Panc1 (cell line): ENCODE measurements around the gene VWA3B. TPM values are rescaled to one million over a fixed set of nuclear protein-coding genes. Genes with fewer than 3 reads are reported as not detected.

Experiments used
- ATAC-seq: fragments of 200-7000 bp; cut with Tn5 transposase; 2 replicates; pipeline ENCODE4 v1.9.1; 2020; ENCODE audit warnings: mild to moderate bottlenecking, moderate library complexity
- BruUV-seq: library from RNA; stranded (reverse); fragments of 400-500 nt; replicated peaks from 2 replicates; lab custom pipeline; 2021; lab: Mats Ljungman, UMichigan
- CTCF ChIA-PET: fragments of 300-600 bp; sonication (Branson Sonifier 250); formaldehyde crosslinking; loops from one replicate; lab custom pipeline; 2022; ENCODE audit warnings: antibody characterized with exemption; lab: Charles Lee
- POLR2A ChIA-PET: fragments of 300-600 bp; sonication (Branson Sonifier 250); formaldehyde crosslinking; loops from one replicate; lab custom pipeline; 2022; ENCODE audit warnings: antibody characterized with exemption; lab: Charles Lee
- DNase-seq: peaks from one replicate; pipeline ENCODE4 v3.0.0-alpha.2; 2010; ENCODE audit warnings: low read depth, low spot score
- H3K27ac ChIP-seq: 2 replicates; pipeline ENCODE4 v1.5.1; 2011; ENCODE audit warnings: mild to moderate bottlenecking, low read length, inconsistent platforms
- H3K27me3 ChIP-seq: fragments of 200-500 bp; sonication (Bioruptor generic); 2 replicates; pipeline ENCODE4 v1.6.0; 2014; ENCODE audit warnings: low read length, inconsistent platforms; ENCODE audit not compliant: control insufficient read depth, insufficient read depth
- H3K36me3 ChIP-seq: fragments of 200-500 bp; sonication (Bioruptor generic); 2 replicates; pipeline ENCODE4 v1.5.1; 2014; ENCODE audit warnings: inconsistent platforms, mild to moderate bottlenecking, low read length, moderate library complexity; ENCODE audit not compliant: control insufficient read depth, insufficient read depth
- H3K4me1 ChIP-seq: 2 replicates; pipeline ENCODE4 v1.5.1; 2011; ENCODE audit warnings: inconsistent platforms, mild to moderate bottlenecking, low read length, moderate library complexity; ENCODE audit not compliant: control insufficient read depth, insufficient read depth
- H3K4me3 ChIP-seq, 2 experiments: 2 replicates each; pipeline ENCODE4 v1.5.1; 2011 to 2012; ENCODE audit warnings: low read depth in 2 of 2, low read length in 2 of 2, mild to moderate bottlenecking in 2 of 2, inconsistent platforms in 1 of 2, moderate library complexity in 1 of 2
- H3K9me3 ChIP-seq: fragments of 200-500 bp; sonication (Bioruptor generic); 2 replicates; pipeline ENCODE4 v1.5.1; 2014; ENCODE audit warnings: low read depth, mild to moderate bottlenecking, inconsistent platforms, low read length, moderate library complexity; ENCODE audit not compliant: control insufficient read depth, insufficient read depth
- CTCF ChIP-seq: fragments of 450-650 bp; IDR thresholded peaks from 2 replicates; pipeline ENCODE4 v1.5.1; 2017; ENCODE audit warnings: mild to moderate bottlenecking
- POLR2AphosphoS5 ChIP-seq: IDR thresholded peaks from 2 replicates; pipeline ENCODE4 v1.6.1; 2012; ENCODE audit warnings: mild to moderate bottlenecking, low read depth, low read length, moderate library complexity
- REST ChIP-seq, 2 experiments: IDR thresholded peaks; 2 replicates each; pipeline ENCODE4 v1.6.1; 2011 to 2012; ENCODE audit warnings: low read depth in 2 of 2, control low read depth in 1 of 2, low read length in 1 of 2, mild to moderate bottlenecking in 1 of 2, moderate library complexity in 1 of 2; ENCODE audit not compliant: insufficient read depth in 1 of 2
- SIN3A ChIP-seq: IDR thresholded peaks from 2 replicates; pipeline ENCODE4 v1.6.1; 2012; ENCODE audit warnings: low read depth, mild to moderate bottlenecking, low read length, moderate library complexity, borderline replicate concordance; ENCODE audit not compliant: insufficient read depth
- TCF7L2 ChIP-seq: IDR thresholded peaks from 2 replicates; pipeline ENCODE4 v1.6.1; 2011; ENCODE audit warnings: mild to moderate bottlenecking, low read depth, low read length, inconsistent platforms
- in situ Hi-C: cut with HindIII; loops from 2 replicates; pipeline ENCODE4 v1.10.0; 2016; ENCODE audit warnings: low sequenced_read_pairs, low pct_unique_long_range_greater_than_20kb
- intact Hi-C: fragments of 100-400 bp; cut with micrococcal nuclease; formaldehyde crosslinking; loops from one replicate; pipeline ENCODE4 v1.10.0; 2022; ENCODE audit not compliant: unreplicated experiment
- total RNA-seq: library from RNA; stranded (reverse); gene quantifications from one replicate; pipeline ENCODE4 v1.2.1, GENCODE V29; 2021; ENCODE audit not compliant: unreplicated experiment

Gene VWA3B
- total RNA-seq, 1 experiment from 2014 or later: not detected

- Histone ChIP-seq H3K27ac (no peak overlapping the region), H3K27me3 (no peaks in the 10 kb centered on the region), H3K9me3 (no peaks in the 10 kb centered on the region), H3K4me1 (no peaks in the 10 kb centered on the region), H3K4me3 (no peak overlapping the region), H3K36me3 (no peaks in the 10 kb centered on the region)
- POLR2A ChIA-PET: no interaction called here
- CTCF ChIA-PET: no interaction called here
- TF ChIP-seq REST (IDR thresholded peaks at IDR 0.05; ENCODE audit: insufficient read depth in 1 of 2, low read depth in 2 of 2, low read length in 1 of 2): no peak
- TF ChIP-seq POLR2AphosphoS5: no peak
- TF ChIP-seq CTCF: no peak
- no peak for TF ChIP-seq SIN3A
- TF ChIP-seq TCF7L2: no peak
- BruUV-seq: no TSS peak
- DNase-seq (no peak), ATAC-seq (no peak)
- intact Hi-C loops (no loop called here), in situ Hi-C loops (no loop called here)
Measured at GRCh38 chr2:98155291-98155690, 68.3 kb downstream of the VWA3B start.

- no TSS peak for BruUV-seq
- ATAC-seq: no peak
- H3K4me3 ChIP-seq: no peak overlapping the region
- H3K27ac ChIP-seq: no peak overlapping the region
- H3K9me3 ChIP-seq: no peaks in the 10 kb centered on the region
- no peak for DNase-seq
- intact Hi-C loops: no loop called here
- CTCF ChIA-PET: no interaction called here
- POLR2A ChIA-PET: no interaction called here
- in situ Hi-C loops: no loop called here
- H3K36me3 ChIP-seq: no peaks in the 10 kb centered on the region
- no peaks in the 10 kb centered on the region for H3K27me3 ChIP-seq
- TF ChIP-seq REST (IDR thresholded peaks at IDR 0.05; ENCODE audit: insufficient read depth in 1 of 2, low read depth in 2 of 2, low read length in 1 of 2) (no peak), SIN3A (no peak), POLR2AphosphoS5 (no peak), TCF7L2 (no peak), CTCF (no peak)
- H3K4me1 ChIP-seq: no peaks in the 10 kb centered on the region
Measured at GRCh38 chr2:98155716-98156115, 68.7 kb downstream of the VWA3B start.
